Common myeloid progenitor, CD34-positive (primary cell): ENCODE results near the gene HSPA8.

Experiments
- CTCF ChIA-PET: fragments of 350-600 bp; sonication (Branson Sonifier 250); formaldehyde crosslinking; loops from one replicate; lab custom pipeline; 2021; ENCODE audit warnings: antibody characterized with exemption; lab: Charles Lee
- POLR2A ChIA-PET: fragments of 350-600 bp; sonication (Branson Sonifier 250); formaldehyde crosslinking; loops from one replicate; lab custom pipeline; 2021; ENCODE audit warnings: antibody characterized with exemption; lab: Charles Lee
- DNase-seq, 3 donors: peaks; one replicate each; pipeline versions ENCODE4 v3.0.0 to v3.0.0-alpha.2; 2013
- H3K27ac ChIP-seq, 2 experiments: 1 replicate in 1 of 2; 2 replicates in 1 of 2; pipeline ENCODE4 v1.7.0; 2013; ENCODE audit warnings: inconsistent platforms in 2 of 2, low read length in 2 of 2, mild to moderate bottlenecking in 2 of 2, low read depth in 1 of 2, moderate library complexity in 1 of 2; ENCODE audit not compliant: severe bottlenecking in 2 of 2, insufficient read depth in 1 of 2, poor library complexity in 1 of 2
- H3K27me3 ChIP-seq, 5 experiments: replicated peaks in 2 of 5; 1 replicate in 3 of 5; 2 replicates in 2 of 5; pipeline versions ENCODE4 v1.6.1 to v1.7.0; 2013; ENCODE audit warnings: low read length in 4 of 5, mild to moderate bottlenecking in 2 of 5, moderate library complexity in 2 of 5, inconsistent platforms in 1 of 5; ENCODE audit not compliant: insufficient read depth in 5 of 5, control insufficient read depth in 4 of 5
- H3K36me3 ChIP-seq, 4 experiments: 1 replicate in 2 of 4; 2 replicates in 2 of 4; pipeline versions ENCODE4 v1.6.1 to v1.7.0; 2013; ENCODE audit warnings: low read length in 3 of 4, control low read depth in 1 of 4, mild to moderate bottlenecking in 1 of 4; ENCODE audit not compliant: control insufficient read depth in 4 of 4, insufficient read depth in 4 of 4
- H3K4me1 ChIP-seq, 4 experiments: 1 replicate in 3 of 4; 2 replicates in 1 of 4; pipeline versions ENCODE4 v1.6.1 to v1.7.1; 2013; ENCODE audit warnings: low read length in 3 of 4, mild to moderate bottlenecking in 3 of 4, control low read depth in 1 of 4, inconsistent platforms in 1 of 4, moderate library complexity in 1 of 4; ENCODE audit not compliant: control insufficient read depth in 4 of 4, insufficient read depth in 4 of 4; ENCODE audit errors: control extremely low read depth in 1 of 4
- H3K4me3 ChIP-seq, 7 experiments: 1 replicate in 4 of 7; 2 replicates in 3 of 7; pipeline versions ENCODE4 v1.5.1 to v1.7.0; 2013; ENCODE audit warnings: mild to moderate bottlenecking in 7 of 7, low read length in 6 of 7, moderate library complexity in 6 of 7, inconsistent platforms in 2 of 7, low read depth in 2 of 7, control low read depth in 1 of 7; ENCODE audit not compliant: insufficient read depth in 4 of 7, control insufficient read depth in 1 of 7; ENCODE audit errors: extremely low read depth in 1 of 7
- H3K9me3 ChIP-seq, 5 experiments: 1 replicate in 4 of 5; 2 replicates in 1 of 5; pipeline versions ENCODE4 v1.6.1 to v1.7.1; 2013; ENCODE audit warnings: low read length in 4 of 5, mild to moderate bottlenecking in 2 of 5, inconsistent platforms in 1 of 5, low read depth in 1 of 5, moderate library complexity in 1 of 5; ENCODE audit not compliant: control insufficient read depth in 4 of 5, insufficient read depth in 2 of 5; ENCODE audit errors: control extremely low read depth in 1 of 5
- WGBS: methylation state at CpG from one replicate; pipeline ENCODE4 v1.1.5; 2013; ENCODE audit not compliant: insufficient coverage; 5-methylcytosine and 5-hydroxymethylcytosine counted together

Gene HSPA8

GRCh38 chr11:123047947-123048293 lies 14.0 kb downstream of the HSPA8 start:
- Histone ChIP-seq H3K27ac (no peak overlapping the region), H3K36me3 (no peaks in the 10 kb centered on the region), H3K4me3 (no peak overlapping the region), H3K9me3 (no peaks in the 10 kb centered on the region), H3K4me1 (no peaks in the 10 kb centered on the region), H3K27me3 (no peaks in the 10 kb centered on the region)
- ChIA-PET POLR2A (no interaction called here), CTCF (interaction anchor here (1.0 to 6.1 kb wide), 7 partner anchors 8 to 252 kb away, joined by 3 to 52 read pairs (median 4); no protein-coding TSS in a partner anchor)
- WGBS, result 96% methylated on average over 2 of the region's 3 CpGs
- DNase-seq, result no peak

- no peaks in the 10 kb centered on the region for H3K27me3 ChIP-seq
- WGBS, result 96% methylated on average over 10 of the region's 18 CpGs
- H3K9me3 ChIP-seq, result no peaks in the 10 kb centered on the region
- H3K36me3 ChIP-seq, result no peaks in the 10 kb centered on the region
- no peak for DNase-seq
- POLR2A ChIA-PET, result no interaction called here
- H3K4me3 ChIP-seq, result no peak overlapping the region
- no peaks in the 10 kb centered on the region for H3K4me1 ChIP-seq
- H3K27ac ChIP-seq, result no peak overlapping the region
- CTCF ChIA-PET, result interaction anchor here (0.7 to 6.1 kb wide), 10 partner anchors 8 to 252 kb away, joined by 3 to 52 read pairs (median 3); no protein-coding TSS in a partner anchor
Measured at GRCh38 chr11:123047266-123047946, 14.5 kb downstream of the HSPA8 start.

GRCh38 chr11:123046473-123047259 lies 15.3 kb downstream of the HSPA8 start:
- Histone ChIP-seq H3K9me3 (no peaks in the 10 kb centered on the region), H3K4me3 (no peak overlapping the region), H3K27me3 (no peaks in the 10 kb centered on the region), H3K27ac (no peak overlapping the region), H3K36me3 (no peaks in the 10 kb centered on the region), H3K4me1 (no peaks in the 10 kb centered on the region)
- CTCF ChIA-PET, result interaction anchor here (0.6 to 6.1 kb wide), 12 partner anchors 9 to 251 kb away, joined by 3 to 52 read pairs (median 3); no protein-coding TSS in a partner anchor
- WGBS, result 77% methylated on average over 2 of the region's 5 CpGs
- DNase-seq, result no peak
- POLR2A ChIA-PET, result no interaction called here

GRCh38 chr11:123045101-123045500 lies 16.8 kb downstream of the HSPA8 start:
- ChIA-PET POLR2A (interaction anchor here (0.7 kb wide), 1 partner anchor 434 kb away, joined by 4 read pairs; no protein-coding TSS in a partner anchor), CTCF (interaction anchor here (0.6 to 6.1 kb wide), 3 partner anchors 11 to 515 kb away, joined by 3 to 52 read pairs (median 3); partner anchors contain the start of gene HSPA8)
- Histone ChIP-seq H3K9me3 (no peaks in the 10 kb centered on the region), H3K27me3 (no peaks in the 10 kb centered on the region), H3K36me3 (no peaks in the 10 kb centered on the region), H3K27ac (no peak overlapping the region), H3K4me3 (no peak overlapping the region), H3K4me1 (no peaks in the 10 kb centered on the region)
- WGBS, result 86% methylated on average over 1 of the region's 1 CpG
- no peak for DNase-seq

- ChIA-PET CTCF (no interaction called here), POLR2A (no interaction called here)
- no peaks in the 10 kb centered on the region for H3K4me1 ChIP-seq
- DNase-seq, result no peak
- 97% methylated on average over 6 of the region's 10 CpGs for WGBS
- H3K9me3 ChIP-seq, result no peaks in the 10 kb centered on the region
- no peak overlapping the region for H3K27ac ChIP-seq
- no peak overlapping the region for H3K4me3 ChIP-seq
- H3K27me3 ChIP-seq, result no peaks in the 10 kb centered on the region
- no peaks in the 10 kb centered on the region for H3K36me3 ChIP-seq
Measured at GRCh38 chr11:123041185-123041584, 20.8 kb downstream of the HSPA8 start.

- WGBS, result 66% methylated on average over 11 of the region's 11 CpGs
- Histone ChIP-seq H3K27me3 (no peaks in the 10 kb centered on the region), H3K27ac (no peak overlapping the region), H3K36me3 (no peaks in the 10 kb centered on the region), H3K4me3 (no peak overlapping the region), H3K4me1 (no peaks in the 10 kb centered on the region), H3K9me3 (no peaks in the 10 kb centered on the region)
- CTCF ChIA-PET, result interaction anchor here (1.0 to 4.0 kb wide), 2 partner anchors 9 to 14 kb away, joined by 4 to 18 read pairs; no protein-coding TSS in a partner anchor
- POLR2A ChIA-PET, result no interaction called here
- DNase-seq, result no peak
Measured at GRCh38 chr11:123040111-123040432, 21.9 kb downstream of the HSPA8 start.

DNA sequence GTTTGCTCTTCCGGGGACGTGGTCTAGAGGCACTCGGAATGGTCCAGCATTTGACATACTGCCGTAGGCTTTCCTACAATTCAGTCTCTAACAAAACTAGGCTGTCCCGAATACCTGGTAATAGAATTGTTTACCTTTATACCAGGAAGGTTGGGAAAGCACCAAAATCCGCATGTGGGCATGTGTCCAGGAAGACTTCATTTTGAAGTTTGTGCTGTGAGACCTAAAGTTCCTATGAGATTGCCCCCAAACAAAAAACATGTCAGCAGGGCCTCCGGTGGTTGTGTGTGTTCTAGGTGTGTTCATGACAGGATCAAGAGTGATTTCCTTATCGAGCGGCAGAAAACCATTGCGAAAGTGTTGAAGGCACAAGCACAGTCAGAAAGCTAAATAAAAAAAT lies 26.1 kb downstream of the HSPA8 start:
- CTCF ChIA-PET, result interaction anchor here (0.6 to 3.4 kb wide), 3 partner anchors 14 to 172 kb away, joined by 3 to 18 read pairs (median 3); no protein-coding TSS in a partner anchor
- Histone ChIP-seq H3K9me3 (no peaks in the 10 kb centered on the region), H3K4me3 (no peak overlapping the region), H3K27ac (no peak overlapping the region), H3K27me3 (no peaks in the 10 kb centered on the region), H3K4me1 (no peaks in the 10 kb centered on the region), H3K36me3 (no peaks in the 10 kb centered on the region)
- POLR2A ChIA-PET, result no interaction called here
- WGBS, result 94% methylated on average over 10 of the region's 10 CpGs
- DNase-seq, result no peak
